22Rv1 (cell line): ENCODE data around the gene HORMAD1.

Experiments
- H3K27ac ChIP-seq: fragments of 450-650 bp; 2 replicates; pipeline ENCODE4 v1.5.1; 2017
- CTCF ChIP-seq: fragments of 450-650 bp; IDR thresholded peaks from 2 replicates; pipeline ENCODE4 v1.5.1; 2017; ENCODE audit warnings: mild to moderate bottlenecking
- ZFX ChIP-seq: fragments of 450-650 bp; IDR thresholded peaks from 2 replicates; pipeline ENCODE4 v1.6.1; 2017; ENCODE audit warnings: antibody characterized with exemption, borderline replicate concordance

HORMAD1 gene

GRCh38 chr1:150760013-150760412, 39.3 kb upstream of the HORMAD1 start:
- TF ChIP-seq CTCF: no peak
- TF ChIP-seq ZFX: no peak
- H3K27ac ChIP-seq: no peak overlapping the region

- H3K27ac ChIP-seq: no peak overlapping the region
- no peak for TF ChIP-seq ZFX
Measured at GRCh38 chr1:150753416-150753815, 32.7 kb upstream of the HORMAD1 start.

- no peak overlapping the region for H3K27ac ChIP-seq
- no peak for TF ChIP-seq ZFX
- no peak for TF ChIP-seq CTCF
Measured at GRCh38 chr1:150751443-150751842, 30.7 kb upstream of the HORMAD1 start.

GRCh38 chr1:150749720-150750311, 29.1 kb upstream of the HORMAD1 start:
- TF ChIP-seq ZFX: no peak
- no peak for TF ChIP-seq CTCF
- H3K27ac ChIP-seq: no peak overlapping the region

GRCh38 chr1:150748878-150749719, 28.4 kb upstream of the HORMAD1 start:
- TF ChIP-seq ZFX: no peak
- no peak for TF ChIP-seq CTCF
- H3K27ac ChIP-seq: no peak overlapping the region

GRCh38 chr1:150730130-150730721, 9.5 kb upstream of the HORMAD1 start:
- no peak overlapping the region for H3K27ac ChIP-seq
- TF ChIP-seq CTCF: no peak
- no peak for TF ChIP-seq ZFX

- TF ChIP-seq ZFX (no peak), CTCF (no peak)
- no peak overlapping the region for H3K27ac ChIP-seq
Measured at GRCh38 chr1:150724336-150724735, 3.6 kb upstream of the HORMAD1 start.
